HEK293T (cell line): Measurements from ENCODE around the gene TNFAIP2.

Source experiments
- ARNT ChIP-seq: fragments of 450-650 bp; IDR thresholded peaks from 2 replicates; pipeline ENCODE4 v1.6.1; 2017; ENCODE audit warnings: mild to moderate bottlenecking
- BHLHE40 ChIP-seq: fragments of 450-650 bp; IDR thresholded peaks from 2 replicates; pipeline ENCODE4 v1.6.1; 2016; ENCODE audit warnings: mild to moderate bottlenecking, moderate library complexity, borderline replicate concordance
- ELF4 ChIP-seq: fragments of 450-650 bp; IDR thresholded peaks from 2 replicates; pipeline ENCODE4 v1.6.1; 2017; ENCODE audit warnings: antibody characterized with exemption
- FOXM1 ChIP-seq: fragments of 450-650 bp; IDR thresholded peaks from 2 replicates; pipeline ENCODE4 v1.6.1; 2017; ENCODE audit warnings: mild to moderate bottlenecking, borderline replicate concordance
- HDGF ChIP-seq: fragments of 450-650 bp; IDR thresholded peaks from 2 replicates; pipeline ENCODE4 v1.6.1; 2017; ENCODE audit warnings: antibody characterized with exemption, borderline replicate concordance
- L3MBTL2 ChIP-seq: fragments of 450-650 bp; conservative IDR thresholded peaks from 2 replicates; pipeline ENCODE4 v1.6.1; 2016; ENCODE audit warnings: mild to moderate bottlenecking
- LEF1 ChIP-seq: fragments of 450-650 bp; IDR thresholded peaks from 2 replicates; pipeline ENCODE4 v1.6.1; 2017; ENCODE audit warnings: mild to moderate bottlenecking, borderline replicate concordance
- NFRKB ChIP-seq: fragments of 450-650 bp; IDR thresholded peaks from 2 replicates; pipeline ENCODE4 v1.6.1; 2016; ENCODE audit warnings: mild to moderate bottlenecking, moderate library complexity
- SP1 ChIP-seq: fragments of 450-650 bp; IDR thresholded peaks from 2 replicates; pipeline ENCODE4 v1.6.1; 2017
- SUZ12 ChIP-seq: fragments of 450-650 bp; IDR thresholded peaks from 2 replicates; pipeline ENCODE4 v1.6.1; 2016; ENCODE audit warnings: mild to moderate bottlenecking
- TARDBP ChIP-seq: fragments of 450-650 bp; IDR thresholded peaks from 2 replicates; pipeline ENCODE4 v1.6.1; 2016
- ZNF384 ChIP-seq: fragments of 450-650 bp; IDR thresholded peaks from 2 replicates; pipeline ENCODE4 v1.6.1; 2016

- TF ChIP-seq SUZ12: no peak
- TF ChIP-seq SP1: no peak
- no peak for TF ChIP-seq L3MBTL2
- no peak for TF ChIP-seq LEF1
- TF ChIP-seq TARDBP: no peak
- TF ChIP-seq NFRKB: no peak
- TF ChIP-seq ARNT: no peak
- TF ChIP-seq BHLHE40: no peak
- TF ChIP-seq FOXM1: no peak
- TF ChIP-seq ZNF384: no peak
- no peak for TF ChIP-seq HDGF
- TF ChIP-seq ELF4: no peak
These were observed 60.8 kb downstream of the TNFAIP2 start for GRCh38 chr14:103184046-103184445.
